Type B pancreatic cell (in vitro differentiated cells): ENCODE data around the gene OR5M8. TPM values are rescaled to one million over a fixed set of nuclear protein-coding genes. Genes with fewer than 3 reads are reported as not detected.
A peak's percentile ranks its signal among the peaks of the same experiment; 100 is the strongest.

Experiments
- DNase-seq: peaks from one replicate; pipeline ENCODE4 v3.0.0; 2021; ENCODE audit warnings: mixed read lengths; ENCODE audit not compliant: unreplicated experiment; ENCODE audit errors: extremely low spot score
- H3K27ac Mint-ChIP-seq: 2 replicates; pipeline ENCODE4 v1.8.0; 2021; ENCODE audit warnings: mild to moderate bottlenecking, mixed read lengths
- H3K27me3 Mint-ChIP-seq: 2 replicates; pipeline ENCODE4 v1.8.0; 2021; ENCODE audit warnings: mixed read lengths
- H3K36me3 Mint-ChIP-seq: 2 replicates; pipeline ENCODE4 v1.8.0; 2021; ENCODE audit warnings: mixed read lengths
- H3K4me1 Mint-ChIP-seq: one replicate; pipeline ENCODE4 v1.8.0; 2021; ENCODE audit warnings: mixed read lengths; ENCODE audit not compliant: unreplicated experiment
- H3K4me3 Mint-ChIP-seq: 2 replicates; pipeline ENCODE4 v1.8.0; 2021; ENCODE audit warnings: mild to moderate bottlenecking, mixed read lengths
- H3K9me3 Mint-ChIP-seq: 2 replicates; pipeline ENCODE4 v1.8.0; 2021; ENCODE audit warnings: mixed read lengths
- long read RNA-seq: library from polyadenylated mRNA; unstranded; transcript quantifications from one replicate; pipeline ENCODE4 v2.0.0, GENCODE V29; 2020
- total RNA-seq: library from RNA; stranded (reverse); gene quantifications from 2 replicates; pipeline ENCODE4 v1.2.1, GENCODE V29; 2021; ENCODE audit warnings: low replicate concordance
- TF ChIP-seq, protein P1 (sequence below): fragments of 200-600 bp; sonication (generic); conservative IDR thresholded peaks from 2 replicates; pipeline ENCODE4 v1.5.0; 2021; ENCODE audit warnings: antibody characterized with exemption, mild to moderate bottlenecking

The OR5M8 gene
- not detected in 2 replicates for total RNA-seq
- long read RNA-seq, result 0 reads

DNA sequence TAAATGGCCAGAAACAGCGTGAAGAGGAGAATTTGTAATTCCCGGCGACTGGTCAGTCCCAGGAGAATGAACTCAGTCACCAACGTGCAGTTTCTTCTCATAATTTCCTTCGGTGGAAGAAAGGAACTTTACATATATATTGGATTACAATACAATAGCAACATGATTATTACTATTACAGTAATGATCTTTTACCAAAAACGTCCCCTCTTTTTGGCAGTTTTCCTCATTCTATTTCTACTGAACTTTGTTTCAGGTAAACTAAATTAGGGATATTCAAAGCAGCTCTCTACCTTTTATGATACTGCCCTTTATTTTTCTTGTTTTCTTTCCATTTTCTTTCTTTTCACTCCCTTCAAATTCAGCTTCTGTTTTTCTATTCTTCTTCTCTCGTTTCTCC, at the start of gene OR5M8:
Gene OR5M8 (minus strand): TSS at position 101 of the 400 bp plus-strand sequence. CDS start 0 bp downstream, at position 101.
- H3K4me1 Mint-ChIP-seq, result no peaks in the 10 kb centered on the region
- no peak within 1 kb of the TSS for H3K27ac Mint-ChIP-seq
- H3K4me3 Mint-ChIP-seq, result no peak within 1 kb of the TSS
- H3K36me3 Mint-ChIP-seq, result no peaks in the 10 kb centered on the region
- DNase-seq, result no peak
- H3K27me3 Mint-ChIP-seq, result no peaks in the 10 kb centered on the region
- TF ChIP-seq, protein P1, sequence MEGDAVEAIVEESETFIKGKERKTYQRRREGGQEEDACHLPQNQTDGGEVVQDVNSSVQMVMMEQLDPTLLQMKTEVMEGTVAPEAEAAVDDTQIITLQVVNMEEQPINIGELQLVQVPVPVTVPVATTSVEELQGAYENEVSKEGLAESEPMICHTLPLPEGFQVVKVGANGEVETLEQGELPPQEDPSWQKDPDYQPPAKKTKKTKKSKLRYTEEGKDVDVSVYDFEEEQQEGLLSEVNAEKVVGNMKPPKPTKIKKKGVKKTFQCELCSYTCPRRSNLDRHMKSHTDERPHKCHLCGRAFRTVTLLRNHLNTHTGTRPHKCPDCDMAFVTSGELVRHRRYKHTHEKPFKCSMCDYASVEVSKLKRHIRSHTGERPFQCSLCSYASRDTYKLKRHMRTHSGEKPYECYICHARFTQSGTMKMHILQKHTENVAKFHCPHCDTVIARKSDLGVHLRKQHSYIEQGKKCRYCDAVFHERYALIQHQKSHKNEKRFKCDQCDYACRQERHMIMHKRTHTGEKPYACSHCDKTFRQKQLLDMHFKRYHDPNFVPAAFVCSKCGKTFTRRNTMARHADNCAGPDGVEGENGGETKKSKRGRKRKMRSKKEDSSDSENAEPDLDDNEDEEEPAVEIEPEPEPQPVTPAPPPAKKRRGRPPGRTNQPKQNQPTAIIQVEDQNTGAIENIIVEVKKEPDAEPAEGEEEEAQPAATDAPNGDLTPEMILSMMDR, result no peak
- H3K9me3 Mint-ChIP-seq, result no peaks in the 10 kb centered on the region

DNA sequence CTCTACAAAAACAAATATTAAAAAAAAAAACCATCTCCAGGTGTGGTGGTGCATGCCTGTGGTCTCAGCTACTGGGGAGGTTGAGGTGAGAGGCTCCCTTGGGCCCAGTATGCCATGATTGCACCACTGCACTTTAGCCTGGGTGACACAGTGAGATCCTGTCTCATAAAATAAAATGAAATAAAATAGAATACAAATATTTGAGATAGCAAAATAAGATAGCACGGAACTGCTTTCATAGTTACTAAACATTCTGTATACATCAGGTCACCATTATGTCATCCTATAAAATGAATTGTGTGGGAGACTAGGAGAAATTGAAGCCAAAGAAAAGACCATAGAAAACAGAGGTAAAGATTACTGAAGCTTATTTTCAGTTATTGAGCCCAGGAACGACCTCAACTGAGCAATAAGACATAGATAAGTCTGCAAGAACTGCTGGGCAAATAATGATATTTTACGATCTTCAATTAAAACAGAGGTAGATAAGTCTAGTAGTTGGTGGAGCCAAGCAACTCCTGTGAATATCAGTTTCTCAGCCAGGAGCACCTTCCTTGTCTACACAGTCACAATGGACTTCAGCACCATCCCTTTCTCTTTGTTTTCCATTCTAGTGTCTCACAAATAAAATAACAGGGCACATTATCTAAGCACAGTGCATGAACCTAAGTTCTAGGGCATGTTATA, 42.0 kb upstream of the OR5M8 start:
- DNase-seq, result no peak
- H3K27ac Mint-ChIP-seq, result no peak overlapping the region
- H3K27me3 Mint-ChIP-seq, result no peaks in the 10 kb centered on the region
- H3K4me1 Mint-ChIP-seq, result no peaks in the 10 kb centered on the region
- TF ChIP-seq, protein P1, result no peak
- no peak overlapping the region for H3K4me3 Mint-ChIP-seq
- H3K9me3 Mint-ChIP-seq, result no peaks in the 10 kb centered on the region
- H3K36me3 Mint-ChIP-seq, result no peaks in the 10 kb centered on the region

DNA sequence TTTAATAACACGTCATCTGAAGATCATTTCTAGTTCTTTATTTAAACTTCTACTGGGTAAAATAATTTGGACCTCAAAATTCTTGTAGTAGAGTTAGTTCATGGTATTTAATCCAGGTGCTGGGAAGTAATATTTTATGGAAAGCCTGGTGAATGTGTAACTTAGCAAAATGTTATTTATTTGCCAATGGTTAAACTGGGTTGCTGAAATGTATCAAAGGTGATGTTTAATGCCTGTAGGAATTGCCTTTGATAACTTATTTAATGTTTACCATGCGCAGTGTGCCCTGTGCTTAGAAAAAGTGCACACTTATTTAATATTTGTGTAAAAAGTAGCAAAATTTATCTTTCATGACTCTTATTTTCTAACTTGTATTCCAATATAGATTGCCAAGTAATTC, 40.7 kb upstream of the OR5M8 start:
- H3K4me3 Mint-ChIP-seq, result no peak overlapping the region
- no peaks in the 10 kb centered on the region for H3K9me3 Mint-ChIP-seq
- H3K36me3 Mint-ChIP-seq, result no peaks in the 10 kb centered on the region
- no peaks in the 10 kb centered on the region for H3K27me3 Mint-ChIP-seq
- DNase-seq, result no peak
- H3K27ac Mint-ChIP-seq, result no peak overlapping the region
- TF ChIP-seq, protein P1, result no peak
- H3K4me1 Mint-ChIP-seq, result no peaks in the 10 kb centered on the region

DNA sequence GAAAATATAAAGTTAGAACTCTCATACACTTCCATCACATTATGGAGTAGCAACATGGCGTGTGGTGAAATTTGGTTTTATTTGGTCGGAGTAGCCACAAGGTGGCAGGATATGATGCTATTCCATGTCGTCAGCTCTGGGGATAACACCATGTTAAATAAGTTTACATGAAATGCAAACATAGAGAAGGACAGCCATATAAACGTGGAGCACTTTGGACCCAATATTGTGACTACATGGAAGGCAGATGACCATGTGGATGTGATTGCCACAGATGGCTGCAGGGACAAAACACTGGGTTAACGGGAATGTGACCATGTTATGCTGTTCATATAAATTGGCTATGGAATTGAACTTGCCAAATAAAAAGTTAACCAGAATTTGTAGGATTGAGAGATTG, 30.8 kb upstream of the OR5M8 start:
- H3K4me3 Mint-ChIP-seq, result no peak overlapping the region
- no peaks in the 10 kb centered on the region for H3K36me3 Mint-ChIP-seq
- TF ChIP-seq, protein P1, result peak; percentile 49
- H3K27ac Mint-ChIP-seq, result no peak overlapping the region
- H3K27me3 Mint-ChIP-seq, result no peaks in the 10 kb centered on the region
- DNase-seq, result no peak
- no peaks in the 10 kb centered on the region for H3K4me1 Mint-ChIP-seq
- no peaks in the 10 kb centered on the region for H3K9me3 Mint-ChIP-seq

DNA sequence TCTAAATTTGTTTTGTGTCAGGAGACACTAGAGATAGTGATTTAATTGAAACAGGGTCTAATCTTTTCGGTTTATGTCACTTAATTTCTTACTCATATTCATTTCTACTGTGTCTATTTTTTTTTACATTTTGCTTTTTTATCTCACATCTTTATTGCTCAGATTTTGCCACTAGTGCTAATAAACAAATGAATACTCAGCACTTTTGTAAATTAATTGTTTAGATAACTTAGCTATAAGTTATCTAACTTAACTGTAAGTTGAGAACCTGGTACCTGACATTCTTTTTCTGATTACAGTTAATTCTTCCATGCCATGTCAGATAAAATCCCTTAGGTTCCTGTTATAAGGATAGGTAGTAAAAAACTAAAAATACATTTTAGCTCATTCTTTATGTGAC, 22.1 kb upstream of the OR5M8 start:
- H3K4me3 Mint-ChIP-seq, result no peak overlapping the region
- H3K27me3 Mint-ChIP-seq, result no peaks in the 10 kb centered on the region
- no peaks in the 10 kb centered on the region for H3K9me3 Mint-ChIP-seq
- TF ChIP-seq, protein P1, result no peak
- H3K36me3 Mint-ChIP-seq, result no peaks in the 10 kb centered on the region
- no peaks in the 10 kb centered on the region for H3K4me1 Mint-ChIP-seq
- no peak for DNase-seq
- no peak overlapping the region for H3K27ac Mint-ChIP-seq
